ENCODE data around the gene ALOX12B.

DNA sequence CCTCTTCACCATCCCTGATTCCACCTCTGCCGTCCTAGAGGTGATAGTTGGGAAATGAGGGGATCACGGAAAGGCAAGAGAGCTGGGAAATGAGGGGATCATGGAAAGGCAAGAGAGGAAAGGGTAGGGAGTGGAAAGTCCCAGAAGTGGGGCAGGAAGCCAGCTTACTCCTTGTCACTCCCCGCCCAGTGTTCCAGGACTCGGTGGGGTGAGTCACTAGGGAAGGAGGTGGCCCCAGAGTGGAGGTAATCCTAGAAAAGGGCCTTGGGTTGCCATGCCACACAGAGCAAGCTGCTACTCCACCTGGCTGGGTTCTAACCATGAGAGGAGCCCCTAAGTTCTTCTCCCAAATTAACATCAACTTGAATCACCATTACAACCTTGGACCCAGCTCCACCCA, 16.0 kb upstream of the ALOX12B start:
- TF ChIP-seq ETS1 (IDR thresholded peaks at IDR 0.05), result no peak
- TF ChIP-seq, protein P1, sequence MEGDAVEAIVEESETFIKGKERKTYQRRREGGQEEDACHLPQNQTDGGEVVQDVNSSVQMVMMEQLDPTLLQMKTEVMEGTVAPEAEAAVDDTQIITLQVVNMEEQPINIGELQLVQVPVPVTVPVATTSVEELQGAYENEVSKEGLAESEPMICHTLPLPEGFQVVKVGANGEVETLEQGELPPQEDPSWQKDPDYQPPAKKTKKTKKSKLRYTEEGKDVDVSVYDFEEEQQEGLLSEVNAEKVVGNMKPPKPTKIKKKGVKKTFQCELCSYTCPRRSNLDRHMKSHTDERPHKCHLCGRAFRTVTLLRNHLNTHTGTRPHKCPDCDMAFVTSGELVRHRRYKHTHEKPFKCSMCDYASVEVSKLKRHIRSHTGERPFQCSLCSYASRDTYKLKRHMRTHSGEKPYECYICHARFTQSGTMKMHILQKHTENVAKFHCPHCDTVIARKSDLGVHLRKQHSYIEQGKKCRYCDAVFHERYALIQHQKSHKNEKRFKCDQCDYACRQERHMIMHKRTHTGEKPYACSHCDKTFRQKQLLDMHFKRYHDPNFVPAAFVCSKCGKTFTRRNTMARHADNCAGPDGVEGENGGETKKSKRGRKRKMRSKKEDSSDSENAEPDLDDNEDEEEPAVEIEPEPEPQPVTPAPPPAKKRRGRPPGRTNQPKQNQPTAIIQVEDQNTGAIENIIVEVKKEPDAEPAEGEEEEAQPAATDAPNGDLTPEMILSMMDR (conservative IDR thresholded peaks at IDR 0.05; ENCODE audit: low read depth in 2 of 2), result no peak
- TF ChIP-seq EZH2 (IDR thresholded peaks at IDR 0.05; ENCODE audit: low read depth, unreplicated experiment), result no peak
- TF ChIP-seq, protein P2, sequence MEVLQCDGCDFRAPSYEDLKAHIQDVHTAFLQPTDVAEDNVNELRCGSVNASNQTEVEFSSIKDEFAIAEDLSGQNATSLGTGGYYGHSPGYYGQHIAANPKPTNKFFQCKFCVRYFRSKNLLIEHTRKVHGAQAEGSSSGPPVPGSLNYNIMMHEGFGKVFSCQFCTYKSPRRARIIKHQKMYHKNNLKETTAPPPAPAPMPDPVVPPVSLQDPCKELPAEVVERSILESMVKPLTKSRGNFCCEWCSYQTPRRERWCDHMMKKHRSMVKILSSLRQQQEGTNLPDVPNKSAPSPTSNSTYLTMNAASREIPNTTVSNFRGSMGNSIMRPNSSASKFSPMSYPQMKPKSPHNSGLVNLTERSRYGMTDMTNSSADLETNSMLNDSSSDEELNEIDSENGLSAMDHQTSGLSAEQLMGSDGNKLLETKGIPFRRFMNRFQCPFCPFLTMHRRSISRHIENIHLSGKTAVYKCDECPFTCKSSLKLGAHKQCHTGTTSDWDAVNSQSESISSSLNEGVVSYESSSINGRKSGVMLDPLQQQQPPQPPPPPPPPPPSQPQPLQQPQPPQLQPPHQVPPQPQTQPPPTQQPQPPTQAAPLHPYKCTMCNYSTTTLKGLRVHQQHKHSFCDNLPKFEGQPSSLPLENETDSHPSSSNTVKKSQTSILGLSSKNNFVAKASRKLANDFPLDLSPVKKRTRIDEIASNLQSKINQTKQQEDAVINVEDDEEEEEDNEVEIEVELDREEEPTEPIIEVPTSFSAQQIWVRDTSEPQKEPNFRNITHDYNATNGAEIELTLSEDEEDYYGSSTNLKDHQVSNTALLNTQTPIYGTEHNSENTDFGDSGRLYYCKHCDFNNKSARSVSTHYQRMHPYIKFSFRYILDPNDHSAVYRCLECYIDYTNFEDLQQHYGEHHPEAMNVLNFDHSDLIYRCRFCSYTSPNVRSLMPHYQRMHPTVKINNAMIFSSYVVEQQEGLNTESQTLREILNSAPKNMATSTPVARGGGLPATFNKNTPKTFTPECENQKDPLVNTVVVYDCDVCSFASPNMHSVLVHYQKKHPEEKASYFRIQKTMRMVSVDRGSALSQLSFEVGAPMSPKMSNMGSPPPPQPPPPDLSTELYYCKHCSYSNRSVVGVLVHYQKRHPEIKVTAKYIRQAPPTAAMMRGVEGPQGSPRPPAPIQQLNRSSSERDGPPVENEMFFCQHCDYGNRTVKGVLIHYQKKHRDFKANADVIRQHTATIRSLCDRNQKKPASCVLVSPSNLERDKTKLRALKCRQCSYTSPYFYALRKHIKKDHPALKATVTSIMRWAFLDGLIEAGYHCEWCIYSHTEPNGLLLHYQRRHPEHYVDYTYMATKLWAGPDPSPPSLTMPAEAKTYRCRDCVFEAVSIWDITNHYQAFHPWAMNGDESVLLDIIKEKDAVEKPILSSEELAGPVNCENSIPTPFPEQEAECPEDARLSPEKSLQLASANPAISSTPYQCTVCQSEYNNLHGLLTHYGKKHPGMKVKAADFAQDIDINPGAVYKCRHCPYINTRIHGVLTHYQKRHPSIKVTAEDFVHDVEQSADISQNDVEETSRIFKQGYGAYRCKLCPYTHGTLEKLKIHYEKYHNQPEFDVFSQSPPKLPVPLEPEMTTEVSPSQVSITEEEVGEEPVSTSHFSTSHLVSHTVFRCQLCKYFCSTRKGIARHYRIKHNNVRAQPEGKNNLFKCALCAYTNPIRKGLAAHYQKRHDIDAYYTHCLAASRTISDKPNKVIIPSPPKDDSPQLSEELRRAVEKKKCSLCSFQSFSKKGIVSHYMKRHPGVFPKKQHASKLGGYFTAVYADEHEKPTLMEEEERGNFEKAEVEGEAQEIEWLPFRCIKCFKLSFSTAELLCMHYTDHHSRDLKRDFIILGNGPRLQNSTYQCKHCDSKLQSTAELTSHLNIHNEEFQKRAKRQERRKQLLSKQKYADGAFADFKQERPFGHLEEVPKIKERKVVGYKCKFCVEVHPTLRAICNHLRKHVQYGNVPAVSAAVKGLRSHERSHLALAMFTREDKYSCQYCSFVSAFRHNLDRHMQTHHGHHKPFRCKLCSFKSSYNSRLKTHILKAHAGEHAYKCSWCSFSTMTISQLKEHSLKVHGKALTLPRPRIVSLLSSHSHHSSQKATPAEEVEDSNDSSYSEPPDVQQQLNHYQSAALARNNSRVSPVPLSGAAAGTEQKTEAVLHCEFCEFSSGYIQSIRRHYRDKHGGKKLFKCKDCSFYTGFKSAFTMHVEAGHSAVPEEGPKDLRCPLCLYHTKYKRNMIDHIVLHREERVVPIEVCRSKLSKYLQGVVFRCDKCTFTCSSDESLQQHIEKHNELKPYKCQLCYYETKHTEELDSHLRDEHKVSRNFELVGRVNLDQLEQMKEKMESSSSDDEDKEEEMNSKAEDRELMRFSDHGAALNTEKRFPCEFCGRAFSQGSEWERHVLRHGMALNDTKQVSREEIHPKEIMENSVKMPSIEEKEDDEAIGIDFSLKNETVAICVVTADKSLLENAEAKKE (CRISPR knock-in tag; IDR thresholded peaks at IDR 0.05), result no peak

Measured in GM23338 (cell line).